GF-D8 (cell line): ENCODE measurements around the gene IFT20.

Experiments used
- DNase-seq: peaks from one replicate; lab custom pipeline; 2025; lab: John Stamatoyannopoulos, UW

Gene IFT20, protein sequence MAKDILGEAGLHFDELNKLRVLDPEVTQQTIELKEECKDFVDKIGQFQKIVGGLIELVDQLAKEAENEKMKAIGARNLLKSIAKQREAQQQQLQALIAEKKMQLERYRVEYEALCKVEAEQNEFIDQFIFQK

DNA sequence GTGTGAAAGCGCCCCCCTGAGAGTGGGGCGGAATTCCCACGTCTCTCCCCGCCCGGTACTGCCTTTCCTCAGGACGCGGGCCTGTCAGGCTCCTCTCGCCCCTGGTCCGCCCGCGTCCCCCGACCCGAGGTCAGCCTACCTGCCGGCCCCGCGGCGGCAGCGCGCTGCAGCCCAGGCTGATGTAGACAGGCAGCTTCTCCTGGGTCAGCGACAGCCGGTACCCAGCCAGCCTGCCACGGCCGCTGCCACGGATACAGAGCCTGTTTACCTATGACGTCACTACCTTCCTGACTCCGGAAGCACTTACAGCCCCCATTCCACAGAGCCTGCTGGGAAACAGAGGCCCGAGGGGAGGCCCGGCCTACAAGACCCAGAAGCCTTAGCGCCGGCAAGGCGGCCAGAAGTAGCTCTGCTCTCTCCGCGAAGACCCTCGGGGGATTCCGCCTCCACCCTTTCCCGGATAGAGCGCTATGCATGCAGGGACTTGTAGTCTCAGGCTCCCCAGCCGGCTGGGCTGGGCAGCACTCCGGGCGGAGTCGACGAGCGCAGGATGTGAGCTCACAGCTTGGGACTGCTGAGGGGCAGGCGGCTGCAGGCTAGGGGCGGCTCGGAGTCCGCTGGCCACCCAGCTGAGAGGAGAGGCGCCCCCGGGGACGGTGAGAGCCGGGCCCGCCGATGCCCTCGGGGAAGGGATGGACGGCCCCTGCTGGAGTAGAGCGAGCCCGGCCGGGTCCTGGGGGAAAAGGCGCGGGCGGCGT is at the start of gene IFT20, which contains the start of gene TNFAIP1:
TSS of gene IFT20 (minus strand) at position 272 of the 758 bp plus-strand sequence. CDS start 3,487 bp downstream, outside the sequence.
TSS of gene TNFAIP1 (plus strand) at position 561 of the 758 bp plus-strand sequence. CDS start 3,761 bp downstream, outside the sequence.
- peak; percentile 90 for DNase-seq

DNA sequence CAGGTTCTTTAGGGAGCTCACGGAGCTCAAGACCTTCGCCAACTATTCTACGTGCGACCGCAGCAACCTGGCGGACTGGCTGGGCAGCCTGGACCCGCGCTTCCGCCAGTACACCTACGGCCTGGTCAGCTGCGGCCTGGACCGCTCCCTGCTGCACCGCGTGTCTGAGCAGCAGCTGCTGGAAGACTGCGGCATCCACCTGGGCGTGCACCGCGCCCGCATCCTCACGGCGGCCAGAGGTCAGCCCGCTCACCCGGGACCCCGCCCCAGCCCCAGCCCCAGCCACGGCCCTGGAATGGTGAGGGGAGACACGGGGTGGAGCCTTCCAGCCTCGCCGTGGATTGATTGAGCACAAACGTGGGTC is 49.7 kb upstream of the IFT20 start:
- DNase-seq: no peak

DNA sequence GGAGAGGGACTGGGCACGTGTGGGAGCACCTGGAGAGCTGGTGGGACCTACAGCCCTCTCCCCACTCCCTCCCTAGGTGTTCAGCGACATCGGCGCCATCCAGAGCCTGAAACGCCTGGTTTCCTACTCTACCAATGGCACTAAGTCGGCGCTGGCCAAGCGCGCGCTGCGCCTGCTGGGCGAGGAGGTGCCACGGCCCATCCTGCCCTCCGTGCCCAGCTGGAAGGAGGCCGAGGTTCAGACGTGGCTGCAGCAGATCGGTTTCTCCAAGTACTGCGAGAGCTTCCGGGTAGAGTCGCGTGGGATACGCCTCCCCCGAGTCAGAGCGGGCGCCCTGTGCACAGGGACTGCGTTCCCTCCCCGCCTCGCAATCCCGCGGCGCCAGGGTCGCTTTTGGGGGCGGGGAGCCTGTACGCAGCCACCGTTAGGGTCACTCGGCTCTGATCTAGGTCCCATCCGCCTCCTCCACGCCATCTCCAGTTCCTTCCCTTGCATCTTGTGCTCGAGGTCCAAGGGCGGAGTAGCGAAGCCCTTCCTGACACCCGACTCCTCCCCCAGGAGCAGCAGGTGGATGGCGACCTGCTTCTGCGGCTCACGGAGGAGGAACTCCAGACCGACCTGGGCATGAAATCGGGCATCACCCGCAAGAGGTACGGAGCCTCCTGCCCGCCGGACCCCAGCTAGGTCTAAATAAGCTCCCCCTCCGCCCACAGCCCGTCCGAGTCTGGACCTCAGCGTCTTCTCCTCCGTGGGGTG is 49.2 kb upstream of the IFT20 start:
- no peak for DNase-seq

DNA sequence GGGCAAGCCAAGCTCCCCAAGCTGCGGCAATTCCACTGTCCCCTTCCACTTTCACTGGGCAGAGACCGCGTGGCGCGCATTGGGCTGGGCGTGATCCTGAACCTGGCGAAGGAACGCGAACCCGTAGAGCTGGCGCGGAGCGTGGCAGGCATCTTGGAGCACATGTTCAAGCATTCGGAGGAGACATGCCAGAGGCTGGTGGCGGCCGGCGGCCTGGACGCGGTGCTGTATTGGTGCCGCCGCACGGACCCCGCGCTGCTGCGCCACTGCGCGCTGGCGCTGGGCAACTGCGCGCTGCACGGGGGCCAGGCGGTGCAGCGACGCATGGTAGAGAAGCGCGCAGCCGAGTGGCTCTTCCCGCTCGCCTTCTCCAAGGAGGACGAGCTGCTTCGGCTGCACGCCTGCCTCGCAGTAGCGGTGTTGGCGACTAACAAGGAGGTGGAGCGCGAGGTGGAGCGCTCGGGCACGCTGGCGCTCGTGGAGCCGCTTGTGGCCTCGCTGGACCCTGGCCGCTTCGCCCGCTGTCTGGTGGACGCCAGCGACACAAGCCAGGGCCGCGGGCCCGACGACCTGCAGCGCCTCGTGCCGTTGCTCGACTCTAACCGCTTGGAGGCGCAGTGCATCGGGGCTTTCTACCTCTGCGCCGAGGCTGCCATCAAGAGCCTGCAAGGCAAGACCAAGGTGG is 46.0 kb upstream of the IFT20 start:
- DNase-seq: no peak

GRCh38 chr17:28379814-28380801 is 44.8 kb upstream of the IFT20 start:
- no peak for DNase-seq

DNA sequence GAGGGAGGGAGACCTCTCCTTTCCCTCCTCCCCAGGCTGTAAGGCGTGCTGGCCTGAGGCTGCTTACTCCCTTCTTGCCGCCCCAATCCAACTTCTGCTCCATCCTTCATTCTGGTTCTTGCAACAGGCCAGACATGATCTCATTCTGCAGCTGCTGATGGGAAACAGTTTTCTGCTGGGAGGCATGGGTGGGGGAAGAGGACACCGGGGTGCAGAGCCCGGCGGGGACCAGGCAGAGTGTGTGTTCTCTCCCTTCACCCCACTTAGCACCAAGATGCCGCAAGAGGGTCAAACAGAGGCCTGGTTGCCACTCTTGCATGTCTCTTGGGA is 37.6 kb upstream of the IFT20 start:
- DNase-seq: no peak

GRCh38 chr17:28372203-28372944 is 37.1 kb upstream of the IFT20 start:
- no peak for DNase-seq

DNA sequence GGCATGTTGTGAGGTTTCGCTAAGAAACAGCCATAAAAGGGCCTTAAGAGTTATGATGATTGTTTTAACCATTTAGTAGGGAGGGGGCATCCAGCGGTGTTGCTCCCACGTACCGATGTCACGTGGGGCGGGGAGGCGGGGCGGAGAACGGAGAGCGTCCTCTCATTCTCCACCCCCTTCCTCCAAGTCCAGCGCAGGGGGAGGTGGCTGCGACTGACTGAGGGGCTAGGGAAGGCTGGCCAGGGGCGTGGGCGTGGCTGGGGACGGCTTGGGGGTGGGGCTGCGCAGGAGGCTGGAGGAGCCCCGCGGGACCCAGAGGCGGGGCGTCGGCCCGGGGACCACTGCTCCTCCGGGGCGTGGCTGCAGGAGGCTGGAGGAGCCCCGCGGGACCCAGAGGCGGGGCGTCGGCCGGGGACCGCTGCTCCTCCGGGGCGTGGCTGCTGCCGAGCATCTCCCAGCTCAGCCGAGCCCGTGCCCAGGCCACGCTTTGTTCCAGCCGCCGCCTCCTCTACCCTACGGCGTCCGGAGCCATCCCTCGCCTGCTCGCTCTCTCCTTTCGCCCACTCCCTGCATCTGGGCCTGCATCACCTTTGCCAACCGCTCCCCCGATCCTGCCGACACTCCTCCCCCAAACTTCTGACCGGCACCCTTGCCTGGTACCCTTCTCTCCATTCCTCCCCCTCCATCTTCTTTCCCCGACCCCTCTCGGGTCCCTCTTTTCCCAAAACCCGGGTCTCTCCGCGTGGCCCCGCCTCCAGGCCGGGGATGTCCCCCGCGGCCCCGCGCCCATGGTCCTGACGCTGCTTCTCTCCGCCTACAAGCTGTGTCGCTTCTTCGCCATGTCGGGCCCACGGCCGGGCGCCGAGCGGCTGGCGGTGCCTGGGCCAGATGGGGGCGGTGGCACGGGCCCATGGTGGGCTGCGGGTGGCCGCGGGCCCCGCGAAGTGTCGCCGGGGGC is 36.3 kb upstream of the IFT20 start, which contains the start of gene SARM1:
TSS of gene SARM1 (plus strand) at position 450 of the 958 bp plus-strand sequence. CDS start at position 789, 339 bp downstream.
- no peak for DNase-seq

DNA sequence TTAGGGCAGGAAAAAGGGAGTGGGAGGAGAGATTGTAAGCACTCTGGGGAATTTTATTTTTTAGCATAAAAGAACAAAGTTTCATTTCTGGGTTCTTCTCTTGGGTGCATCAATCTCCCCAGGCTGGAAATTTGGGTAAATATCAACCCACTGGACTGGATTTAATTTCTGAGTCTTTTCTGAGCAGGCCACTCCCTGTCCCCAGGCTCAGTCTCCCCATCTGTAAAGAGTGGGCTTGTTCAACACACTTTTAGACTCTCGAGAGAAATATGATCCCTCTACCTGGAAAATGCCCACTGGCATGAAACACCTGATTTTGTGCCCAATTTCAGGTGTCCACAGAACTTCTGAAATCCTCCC is 35.5 kb upstream of the IFT20 start:
- DNase-seq: no peak

GRCh38 chr17:28370035-28370743 is 34.9 kb upstream of the IFT20 start, which contains the start of gene VTN:
Gene VTN (minus strand): TSS chr17:28370307. CDS start chr17:28370203, 104 bp downstream.
- no peak for DNase-seq

GRCh38 chr17:28369684-28370034 is 34.4 kb upstream of the IFT20 start:
- no peak for DNase-seq

- no peak for DNase-seq
These were observed 33.8 kb upstream of the IFT20 start for GRCh38 chr17:28368915-28369683.

- DNase-seq: no peak
These were observed 33.1 kb upstream of the IFT20 start for GRCh38 chr17:28368306-28368831.

DNA sequence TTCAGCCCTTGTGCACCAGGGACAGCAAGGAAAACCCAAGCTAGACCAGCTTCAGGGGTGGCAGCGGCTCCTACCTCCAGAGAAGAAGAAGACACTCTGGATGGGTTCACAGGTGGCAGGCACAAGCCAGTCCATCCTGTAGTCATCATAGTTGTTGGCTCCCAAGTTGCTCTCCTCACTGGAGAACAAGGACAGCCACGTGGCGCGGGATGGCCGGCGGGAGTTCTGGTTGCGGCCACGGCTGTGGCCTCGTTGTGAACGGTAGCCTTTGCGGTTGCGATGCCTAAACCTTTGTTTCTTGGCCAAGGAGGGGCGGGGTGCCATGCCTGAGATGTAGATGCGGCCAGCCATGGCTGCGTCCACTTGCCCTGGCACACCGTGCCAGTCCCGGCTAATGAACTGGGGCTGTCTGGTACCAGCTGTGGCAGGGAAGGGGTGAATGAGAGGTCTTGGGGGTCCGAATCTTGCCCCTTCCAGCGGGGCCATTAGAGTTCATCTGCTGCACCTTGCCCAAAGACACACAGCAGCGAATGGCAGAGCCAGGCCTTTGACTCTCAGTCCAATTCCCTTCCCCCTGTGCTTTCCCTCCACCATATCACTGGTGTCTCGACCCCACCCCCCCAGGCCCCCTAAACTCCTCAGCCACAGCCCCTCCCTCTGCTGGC is 32.5 kb upstream of the IFT20 start:
- DNase-seq: no peak

GRCh38 chr17:28366605-28367004 is 31.3 kb upstream of the IFT20 start:
- DNase-seq: no peak

GRCh38 chr17:28365487-28365886 is 30.2 kb upstream of the IFT20 start:
- DNase-seq: no peak
